DND-41 (cell line): Measurements from ENCODE around the gene ITPR3.

Experiments used
- CTCF ChIP-seq: IDR thresholded peaks from 2 replicates; pipeline ENCODE4 v1.5.1; 2012; ENCODE audit warnings: borderline replicate concordance, low read length, moderate library complexity, mild to moderate bottlenecking; ENCODE audit not compliant: poor library complexity, severe bottlenecking; ENCODE audit errors: extremely low read depth
- EZH2 ChIP-seq: IDR thresholded peaks from 3 replicates; pipeline ENCODE4 v1.6.1; 2012; ENCODE audit warnings: borderline replicate concordance, low read depth, mild to moderate bottlenecking, moderate library complexity, low read length, inconsistent platforms; ENCODE audit not compliant: severe bottlenecking

GRCh38 chr6:33577718-33578117 is 43.4 kb upstream of the ITPR3 start:
- TF ChIP-seq CTCF (no peak), EZH2 (no peak)
